Endothelial cell of umbilical vein (primary cell): Measurements from ENCODE around the gene NFKB1. TPM values are rescaled to one million over a fixed set of nuclear protein-coding genes. Genes with fewer than 3 reads are reported as not detected.

Experiments
- BruUV-seq: library from RNA; stranded (reverse); fragments of 400-500 nt; replicated peaks from 2 replicates; lab custom pipeline; 2021; lab: Mats Ljungman, UMichigan
- CTCF ChIA-PET: fragments of 300-600, 350-600 bp; sonication (Branson Sonifier 250); formaldehyde crosslinking; loops from one replicate; lab custom pipeline; 2021; ENCODE audit warnings: antibody characterized with exemption, inconsistent platforms; lab: Charles Lee
- POLR2A ChIA-PET: fragments of 300-600, 350-600 bp; sonication (Branson Sonifier 250); formaldehyde crosslinking; loops from one replicate; lab custom pipeline; 2021; ENCODE audit warnings: antibody characterized with exemption, inconsistent platforms; lab: Charles Lee
- DNase-seq: peaks from one replicate; pipeline ENCODE4 v3.0.0-alpha.2; 2011; ENCODE audit warnings: low read depth, low spot score
- FAIRE-seq: peaks from 2 replicates; lab custom pipeline; 2011; peaks lifted over from hg19 to GRCh38; lab: Jason Lieb, UNC
- H2AFZ ChIP-seq: 2 replicates; pipeline ENCODE4 v1.6.0; 2012; ENCODE audit warnings: low read depth, low read length, control low read depth, inconsistent platforms
- H3K27ac ChIP-seq: 2 replicates; pipeline ENCODE4 v1.5.1; 2011; ENCODE audit warnings: low read depth, mild to moderate bottlenecking, control low read depth, low read length, moderate library complexity; ENCODE audit not compliant: insufficient read depth
- H3K27me3 ChIP-seq, 2 experiments: 2 replicates each; pipeline versions ENCODE4 v1.6.0 to v1.6.1; 2011; ENCODE audit warnings: low read length in 2 of 2, mixed read lengths in 1 of 2; ENCODE audit not compliant: control insufficient read depth in 2 of 2, insufficient read depth in 2 of 2
- H3K36me3 ChIP-seq, 2 experiments: 2 replicates in 1 of 2; 3 replicates in 1 of 2; pipeline ENCODE4 v1.5.1; 2011; ENCODE audit warnings: low read length in 2 of 2, mild to moderate bottlenecking in 1 of 2, moderate library complexity in 1 of 2; ENCODE audit not compliant: control insufficient read depth in 2 of 2, insufficient read depth in 2 of 2; ENCODE audit errors: extremely low read depth in 1 of 2
- H3K4me1 ChIP-seq: 3 replicates; pipeline ENCODE4 v1.5.1; 2011; ENCODE audit warnings: mild to moderate bottlenecking, low read length; ENCODE audit not compliant: control insufficient read depth, insufficient read depth; ENCODE audit errors: extremely low read depth
- H3K4me2 ChIP-seq: 2 replicates; pipeline ENCODE4 v1.6.1; 2011; ENCODE audit warnings: low read length, control low read depth, mixed read lengths; ENCODE audit not compliant: insufficient read depth
- H3K4me3 ChIP-seq, 3 experiments: fragments of 200-600 bp in 1 of 3; sonication (generic), shearing (Covaris generic) in 1 of 3; replicated peaks in 1 of 3; 2 replicates each; pipeline ENCODE4 v1.5.1; 2011 to 2016; ENCODE audit warnings: control low read depth in 3 of 3, low read length in 3 of 3, mild to moderate bottlenecking in 2 of 3, inconsistent platforms in 1 of 3, low read depth in 1 of 3, moderate library complexity in 1 of 3; ENCODE audit not compliant: insufficient read depth in 1 of 3
- H3K79me2 ChIP-seq: 2 replicates; pipeline ENCODE4 v1.6.0; 2012; ENCODE audit warnings: low read length, inconsistent platforms; ENCODE audit not compliant: control insufficient read depth, insufficient read depth
- H3K9ac ChIP-seq: replicated peaks from 2 replicates; pipeline ENCODE3; 2011; ENCODE audit warnings: low read length, control low read depth; ENCODE audit not compliant: insufficient read depth; ENCODE audit errors: extremely low read depth
- H3K9me1 ChIP-seq: replicated peaks from 3 replicates; pipeline ENCODE4 v1.6.0; 2011; ENCODE audit warnings: mild to moderate bottlenecking, low read length; ENCODE audit not compliant: control insufficient read depth, insufficient read depth; ENCODE audit errors: extremely low read depth
- H3K9me3 ChIP-seq: replicated peaks from 2 replicates; pipeline ENCODE4 v1.5.1; 2012; ENCODE audit warnings: low read length, inconsistent platforms; ENCODE audit not compliant: control insufficient read depth, insufficient read depth
- H4K20me1 ChIP-seq: replicated peaks from 2 replicates; pipeline ENCODE3; 2011; ENCODE audit warnings: mild to moderate bottlenecking, low read length; ENCODE audit not compliant: control insufficient read depth, insufficient read depth; ENCODE audit errors: extremely low read depth
- CTCF ChIP-seq, 2 donors: IDR thresholded peaks; 1 replicate in 1 of 2; 2 replicates in 1 of 2; pipeline ENCODE4 v1.5.1; 2011; ENCODE audit warnings: low read length in 2 of 2, mild to moderate bottlenecking in 2 of 2, moderate library complexity in 2 of 2, control low read depth in 1 of 2, inconsistent platforms in 1 of 2, low read depth in 1 of 2; ENCODE audit not compliant: insufficient read depth in 1 of 2; ENCODE audit errors: extremely low read depth in 1 of 2
- EZH2 ChIP-seq: IDR thresholded peaks from 2 replicates; pipeline ENCODE4 v1.6.1; 2012; ENCODE audit warnings: borderline replicate concordance, low read depth, mild to moderate bottlenecking, moderate library complexity, low read length, inconsistent platforms; ENCODE audit not compliant: severe bottlenecking
- FOS ChIP-seq: IDR thresholded peaks from 2 replicates; pipeline ENCODE4 v1.6.1; 2011; ENCODE audit warnings: mild to moderate bottlenecking, low read length, moderate library complexity, borderline replicate concordance; ENCODE audit not compliant: insufficient read depth
- GATA2 ChIP-seq: IDR thresholded peaks from 2 replicates; pipeline ENCODE4 v1.7.0; 2011; ENCODE audit warnings: low read depth, mild to moderate bottlenecking, moderate library complexity, mixed read lengths, low read length; ENCODE audit not compliant: insufficient read length, insufficient read depth
- JUN ChIP-seq: IDR thresholded peaks from 2 replicates; pipeline ENCODE4 v1.6.1; 2011; ENCODE audit warnings: borderline replicate concordance, low read depth; ENCODE audit not compliant: insufficient read length, insufficient read depth
- MAX ChIP-seq: IDR thresholded peaks from 2 replicates; pipeline ENCODE4 v1.6.1; 2011; ENCODE audit not compliant: insufficient read depth, insufficient read length
- MYC ChIP-seq: IDR thresholded peaks from one replicate; pipeline ENCODE4 v1.6.1; 2011; ENCODE audit warnings: mild to moderate bottlenecking, low read depth, low read length
- POLR2A ChIP-seq: IDR thresholded peaks from 2 replicates; pipeline ENCODE4 v1.6.1; 2012; ENCODE audit warnings: low read depth, mild to moderate bottlenecking, control low read depth, low read length
- POLR2AphosphoS5 ChIP-seq: IDR thresholded peaks from 2 replicates; pipeline ENCODE4 v1.6.1; 2012; ENCODE audit warnings: low read depth, mild to moderate bottlenecking, control low read depth, low read length, moderate library complexity; ENCODE audit not compliant: insufficient read depth
- dilution Hi-C: fragments of 300-500 bp; cut with MboI; formaldehyde crosslinking; loops from one replicate; pipeline ENCODE4 v1.15.0; 2019; ENCODE audit warnings: low sequenced_read_pairs; ENCODE audit not compliant: extremely low pct_ligation_motif_present
- intact Hi-C: fragments of 100-400 bp; cut with micrococcal nuclease; formaldehyde crosslinking; loops from one replicate; pipeline ENCODE4 v1.10.0; 2022
- polyA plus RNA-seq, 4 experiments: library from polyadenylated mRNA; depleted of rRNA in 3 of 4; stranded (reverse) in 3 of 4; unstranded in 1 of 4; fragments of >200 nt; gene quantifications; 2 replicates each; pipeline versions ENCODE4 v1.2.1 to v1.2.3, GENCODE V29; 2011 to 2012; ENCODE audit warnings: missing spikeins in 1 of 4
- total RNA-seq: library from RNA; stranded (reverse); gene quantifications from 2 replicates; pipeline ENCODE4 v1.2.3, GENCODE V29; 2021

NFKB1 gene
- total and polyA plus RNA-seq, 2 donors (not counting 3 experiments of a cell fraction or from before 2014, with no cell fraction given): 21.3 to 41.4 TPM

DNA sequence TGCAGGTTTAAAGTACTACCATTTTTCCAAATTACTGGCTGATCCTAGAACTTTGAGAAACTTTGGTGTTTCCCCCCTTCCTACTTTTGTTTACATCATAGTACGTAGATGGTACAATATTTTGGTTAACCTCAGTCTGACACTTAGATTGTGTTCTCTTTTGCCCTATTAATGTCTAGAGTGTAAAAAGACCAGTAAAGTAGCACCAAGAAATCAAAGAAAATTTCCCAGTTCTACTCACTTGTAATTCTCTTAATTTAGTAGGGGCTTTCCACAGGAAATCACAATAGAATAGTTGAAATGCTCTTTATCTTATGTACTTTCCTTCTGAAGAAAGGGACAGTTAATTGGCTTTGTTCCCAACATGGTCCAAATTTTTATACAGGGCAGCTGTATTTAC, 51.6 kb downstream of the NFKB1 start:
- CTCF ChIA-PET: interaction anchor here (1.1 to 1.3 kb wide), 2 partner anchors 16 kb away, joined by 3 read pairs; no protein-coding TSS in a partner anchor
- TF ChIP-seq JUN (no peak), EZH2 (no peak), CTCF (IDR thresholded peaks at IDR 0.05; ENCODE audit: extremely low read depth in 1 of 2, insufficient read depth in 1 of 2, low read depth in 1 of 2, low read length in 2 of 2) (no peak), GATA2 (no peak), POLR2A (no peak), MYC (no peak), POLR2AphosphoS5 (no peak), FOS (no peak), MAX (no peak)
- Histone ChIP-seq H3K27me3 (no peaks in the 10 kb centered on the region), H3K9me3 (no peaks in the 10 kb centered on the region), H3K4me3 (no peak overlapping the region), H3K9ac (no peak overlapping the region), H2AFZ (no peak overlapping the region), H3K4me1 (peaks cover 18% of the 10 kb centered on the region), H3K79me2 (peaks cover 2% of the 10 kb centered on the region), H4K20me1 (no peaks in the 10 kb centered on the region), H3K36me3 (no peaks in the 10 kb centered on the region), H3K27ac (peak overlapping the region; percentile 40), H3K9me1 (no peaks in the 10 kb centered on the region), H3K4me2 (peak overlapping the region; percentile 58)
- FAIRE-seq (peak; percentile 24), DNase-seq (peak; percentile 70)
- dilution Hi-C loops (no loop called here), intact Hi-C loops (no loop called here)
- POLR2A ChIA-PET: no interaction called here
- BruUV-seq: no TSS peak
